HepG2 (cell line): ENCODE results near the gene DYNC1LI2. TPM values are rescaled to one million over a fixed set of nuclear protein-coding genes. Genes with fewer than 3 reads are reported as not detected.

Source experiments
- ATAC-seq: fragments of 200-7000 bp; cut with Tn5 transposase; 3 replicates; pipeline ENCODE4 v1.9.1; 2020; ENCODE audit warnings: mild to moderate bottlenecking, moderate library complexity
- BruUV-seq: library from RNA; stranded (reverse); fragments of 400-500 nt; replicated peaks from 2 replicates; lab custom pipeline; 2021; lab: Mats Ljungman, UMichigan
- CTCF ChIA-PET: fragments of 300-600 bp; formaldehyde crosslinking; extraction: SDS; loops from one replicate; lab custom pipeline; 2021; ENCODE audit warnings: low total read pairs, inconsistent platforms, low intra/inter-chr PET ratio; lab: Yijun Ruan, JAX
- POLR2A ChIA-PET: fragments of 350-600 bp; sonication (Branson Sonifier 250); formaldehyde crosslinking; loops from one replicate; lab custom pipeline; 2020; ENCODE audit warnings: antibody characterized with exemption, inconsistent platforms; lab: Yijun Ruan, JAX
- DNase-seq: peaks from one replicate; pipeline ENCODE4 v3.0.0-alpha.2; 2015; ENCODE audit warnings: low spot score
- FAIRE-seq: peaks from 3 replicates; lab custom pipeline; 2011; peaks lifted over from hg19 to GRCh38; lab: Jason Lieb, UNC
- H2AFZ ChIP-seq: one replicate; pipeline ENCODE4 v1.6.1; 2011; ENCODE audit warnings: low read length, inconsistent platforms
- H3K27ac ChIP-seq: fragments of 300-600 bp; 3 replicates; pipeline ENCODE4 v1.8.0; 2011; ENCODE audit warnings: mixed run types, mild to moderate bottlenecking, mixed read lengths, low read length, inconsistent platforms; ENCODE audit not compliant: insufficient read depth; ENCODE audit errors: extremely low read length
- H3K27me3 ChIP-seq, 2 experiments: fragments of 200-600 bp in 1 of 2; 2 replicates in 1 of 2; 3 replicates in 1 of 2; pipeline versions ENCODE4 v1.6.0 to v1.8.0; 2011; ENCODE audit warnings: low read length in 2 of 2, mild to moderate bottlenecking in 2 of 2, moderate library complexity in 2 of 2, inconsistent platforms in 1 of 2; ENCODE audit not compliant: insufficient read depth in 2 of 2, control insufficient read depth in 1 of 2
- H3K36me3 ChIP-seq, 2 experiments: fragments of 200-600 bp in 1 of 2; replicated peaks in 1 of 2; 2 replicates in 1 of 2; 3 replicates in 1 of 2; pipeline versions ENCODE4 v1.5.1 to v1.8.0; 2011; ENCODE audit warnings: low read length in 2 of 2, inconsistent platforms in 1 of 2; ENCODE audit not compliant: insufficient read depth in 2 of 2, control insufficient read depth in 1 of 2
- H3K4me1 ChIP-seq: 2 replicates; pipeline ENCODE4 v1.5.1; 2012; ENCODE audit warnings: low read length, inconsistent platforms; ENCODE audit not compliant: insufficient read depth
- H3K4me2 ChIP-seq: 2 replicates; pipeline ENCODE4 v1.6.0; 2011; ENCODE audit warnings: low read depth, low read length, inconsistent platforms
- H3K4me3 ChIP-seq, 3 experiments: fragments of 200-600 bp in 1 of 3; sonication (generic), shearing (Covaris generic) in 1 of 3; replicated peaks in 1 of 3; 2 replicates each; pipeline ENCODE4 v1.5.1; 2011 to 2016; ENCODE audit warnings: low read length in 3 of 3, inconsistent platforms in 2 of 3, low read depth in 2 of 3, mild to moderate bottlenecking in 2 of 3, control low read depth in 1 of 3, mixed read lengths in 1 of 3; ENCODE audit not compliant: insufficient read depth in 1 of 3
- H3K79me2 ChIP-seq: one replicate; pipeline ENCODE4 v1.6.1; 2011; ENCODE audit warnings: low read length, inconsistent platforms; ENCODE audit not compliant: insufficient read depth
- H3K9ac ChIP-seq: 2 replicates; pipeline ENCODE4 v1.6.0; 2011; ENCODE audit warnings: mild to moderate bottlenecking, low read depth, low read length, inconsistent platforms; ENCODE audit not compliant: insufficient read depth
- H3K9me3 ChIP-seq: 2 replicates; pipeline ENCODE4 v1.5.1; 2012; ENCODE audit warnings: mild to moderate bottlenecking, low read length
- H4K20me1 ChIP-seq: 2 replicates; pipeline ENCODE4 v1.6.0; 2011; ENCODE audit warnings: inconsistent platforms, mild to moderate bottlenecking, low read length, moderate library complexity; ENCODE audit not compliant: insufficient read depth
- ATF1 ChIP-seq: IDR thresholded peaks from 2 replicates; pipeline ENCODE4 v1.6.1; 2016; ENCODE audit warnings: mild to moderate bottlenecking, control low read depth
- EZH2 ChIP-seq: conservative IDR thresholded peaks from 2 replicates; pipeline ENCODE4 v1.6.1; 2012; ENCODE audit warnings: mild to moderate bottlenecking, low read depth, low read length, moderate library complexity
- GFI1 ChIP-seq: sonication (generic); formaldehyde crosslinking; IDR thresholded peaks from 2 replicates; pipeline ENCODE4 v1.5.0; 2020; ENCODE audit warnings: missing genetic modification reagents, mild to moderate bottlenecking, borderline replicate concordance
- HHEX ChIP-seq: IDR thresholded peaks from 2 replicates; pipeline ENCODE4 v1.6.1; 2016; ENCODE audit warnings: control low read depth
- KLF13 ChIP-seq: sonication (generic); formaldehyde crosslinking; IDR thresholded peaks from 2 replicates; pipeline ENCODE4 v1.4.0; 2020; ENCODE audit warnings: mild to moderate bottlenecking, missing genetic modification reagents
- TBX3 ChIP-seq: fragments of 450-650 bp; IDR thresholded peaks from 2 replicates; pipeline ENCODE4 v1.6.1; 2017; ENCODE audit warnings: antibody characterized with exemption, mild to moderate bottlenecking, inconsistent platforms, borderline replicate concordance
- ZFP36 ChIP-seq: fragments of 150-350 bp; IDR thresholded peaks from 2 replicates; pipeline ENCODE4 v1.6.1; 2018; ENCODE audit warnings: borderline replicate concordance, low read length, low read depth; ENCODE audit not compliant: partially characterized antibody
- ZNF121 ChIP-seq: sonication (generic); formaldehyde crosslinking; IDR thresholded peaks from 2 replicates; pipeline ENCODE4 v1.5.0; 2020; ENCODE audit warnings: mild to moderate bottlenecking, missing genetic modification reagents
- ZNF713 ChIP-seq: sonication (generic); formaldehyde crosslinking; IDR thresholded peaks from 2 replicates; pipeline ENCODE4 v1.4.0; 2020; ENCODE audit warnings: mild to moderate bottlenecking, missing genetic modification reagents
- ZNF780A ChIP-seq: sonication (generic); formaldehyde crosslinking; IDR thresholded peaks from 2 replicates; pipeline ENCODE4 v1.8.0; 2022; ENCODE audit warnings: mild to moderate bottlenecking, missing genetic modification reagents, moderate library complexity
- WGBS: methylation state at CpG from one replicate; pipeline ENCODE4 v1.1.6; 2017; ENCODE audit warnings: low lambda C conversion rate; 5-methylcytosine and 5-hydroxymethylcytosine counted together
- in situ Hi-C: cut with HindIII; loops from 2 replicates; pipeline ENCODE4 v1.10.0; 2017; ENCODE audit warnings: low pct_unique_long_range_greater_than_20kb; ENCODE audit not compliant: extremely low pct_ligation_motif_present
- intact Hi-C: fragments of 100-400 bp; cut with micrococcal nuclease; formaldehyde crosslinking; loops from one replicate; pipeline ENCODE4 v1.10.0; 2022; ENCODE audit not compliant: unreplicated experiment
- polyA plus RNA-seq, 8 experiments: library from polyadenylated mRNA; depleted of rRNA in 3 of 8; stranded (reverse) in 7 of 8; unstranded in 1 of 8; fragments of >200 nt; fragmentation: Illumina TruSeq in 4 of 8; extraction: Trizol in 4 of 8; gene quantifications; 2 replicates each; pipeline versions ENCODE4 v1.2.1 to v1.2.3, GENCODE V29; 2011 to 2016; ENCODE audit warnings: low read depth in 4 of 8, missing spikeins in 1 of 8, mixed read lengths in 1 of 8; ENCODE audit not compliant: insufficient read depth in 1 of 8
- total RNA-seq, 5 experiments: library from RNA; depleted of rRNA; stranded (reverse); fragments of >200 nt; fragmentation: Illumina TruSeq; extraction: Trizol; gene quantifications; 2 replicates each; pipeline ENCODE4 v1.2.3, GENCODE V29; 2016; ENCODE audit warnings: low read depth in 1 of 5
- TF ChIP-seq, protein P1 (sequence below): sonication (generic); formaldehyde crosslinking; IDR thresholded peaks from 2 replicates; pipeline ENCODE4 v1.4.0; 2020; ENCODE audit warnings: missing genetic modification reagents

The DYNC1LI2 gene
- total and polyA plus RNA-seq, 2 of the 13 experiments (the other 11 are each of a cell fraction or from before 2014, with no cell fraction given): 65.5 to 135 TPM

DNA sequence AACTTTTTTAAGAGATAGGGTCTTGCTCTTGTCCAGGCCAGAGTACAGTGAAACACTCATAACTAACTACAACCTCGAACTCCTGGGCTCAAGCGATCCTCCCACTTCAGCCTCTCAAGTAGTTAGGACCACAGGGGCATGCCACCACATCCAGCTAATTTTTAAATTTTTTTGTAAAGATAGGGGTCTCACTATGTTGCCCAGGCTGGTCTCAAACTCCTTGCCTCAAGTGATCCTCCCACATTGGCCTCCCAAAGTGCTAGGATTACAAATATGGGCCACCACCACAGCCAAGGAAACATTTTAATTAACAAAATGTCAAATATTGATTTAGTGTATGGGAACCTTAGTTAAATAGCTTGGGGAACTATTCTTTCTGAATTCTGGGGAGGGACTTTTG is 2.8 kb upstream of the DYNC1LI2 start:
- 79% methylated on average over 2 of the region's 2 CpGs for WGBS
- no peak for DNase-seq
- ChIA-PET POLR2A (no interaction called here), CTCF (no interaction called here)
- BruUV-seq: no TSS peak
- no peak overlapping the region for H3K9ac ChIP-seq
- H3K36me3 ChIP-seq: peaks cover under 1 to 3% of the 10 kb centered on the region in 2 experiments; a peak in 3 of 5 replicates
- H3K9me3 ChIP-seq: no peaks in the 10 kb centered on the region
- no peak overlapping the region for H3K27ac ChIP-seq
- in situ Hi-C loops: no loop called here
- H4K20me1 ChIP-seq: peaks cover 12% of the 10 kb centered on the region; the same call in 1 of the 2 replicates
- no peak for FAIRE-seq
- no peaks in the 10 kb centered on the region; a peak in 1 of 5 replicates for H3K27me3 ChIP-seq
- peaks cover 48% of the 10 kb centered on the region for H3K4me1 ChIP-seq
- ATAC-seq: no peak
- H3K4me2 ChIP-seq: no peak overlapping the region
- intact Hi-C loops: loop anchor here (10.0 kb wide), 1 partner anchor 91 kb away; the partner anchor contains the start of gene CA7
- H3K79me2 ChIP-seq: peaks cover 23% of the 10 kb centered on the region
- TF ChIP-seq ZNF121: peak; percentile 82
- TF ChIP-seq GFI1: no peak
- TF ChIP-seq, protein P1, sequence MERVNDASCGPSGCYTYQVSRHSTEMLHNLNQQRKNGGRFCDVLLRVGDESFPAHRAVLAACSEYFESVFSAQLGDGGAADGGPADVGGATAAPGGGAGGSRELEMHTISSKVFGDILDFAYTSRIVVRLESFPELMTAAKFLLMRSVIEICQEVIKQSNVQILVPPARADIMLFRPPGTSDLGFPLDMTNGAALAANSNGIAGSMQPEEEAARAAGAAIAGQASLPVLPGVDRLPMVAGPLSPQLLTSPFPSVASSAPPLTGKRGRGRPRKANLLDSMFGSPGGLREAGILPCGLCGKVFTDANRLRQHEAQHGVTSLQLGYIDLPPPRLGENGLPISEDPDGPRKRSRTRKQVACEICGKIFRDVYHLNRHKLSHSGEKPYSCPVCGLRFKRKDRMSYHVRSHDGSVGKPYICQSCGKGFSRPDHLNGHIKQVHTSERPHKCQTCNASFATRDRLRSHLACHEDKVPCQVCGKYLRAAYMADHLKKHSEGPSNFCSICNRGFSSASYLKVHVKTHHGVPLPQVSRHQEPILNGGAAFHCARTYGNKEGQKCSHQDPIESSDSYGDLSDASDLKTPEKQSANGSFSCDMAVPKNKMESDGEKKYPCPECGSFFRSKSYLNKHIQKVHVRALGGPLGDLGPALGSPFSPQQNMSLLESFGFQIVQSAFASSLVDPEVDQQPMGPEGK (CRISPR knock-in tag): no peak
- no peak overlapping the region for H3K4me3 ChIP-seq
- H2AFZ ChIP-seq: no peak overlapping the region

DNA sequence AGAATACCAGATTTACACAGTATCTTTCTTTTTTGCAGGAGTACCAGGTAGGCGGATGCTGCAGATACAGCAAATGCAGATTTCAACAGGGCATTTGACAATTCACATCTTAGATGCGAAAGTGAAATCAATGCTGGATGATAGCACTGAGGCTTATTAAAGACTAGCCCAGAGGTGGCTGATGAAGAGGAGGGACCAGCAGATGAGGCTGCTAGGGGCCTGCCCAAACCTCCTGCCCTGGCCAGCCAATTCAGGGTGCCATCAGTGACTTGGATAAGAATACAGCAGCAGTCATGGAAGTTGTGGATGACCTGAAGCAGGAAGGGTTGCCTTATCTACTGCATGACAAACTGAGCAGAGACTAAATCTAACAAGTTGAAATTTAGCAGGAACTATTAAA is 1.5 kb upstream of the DYNC1LI2 start:
- ChIA-PET CTCF (no interaction called here), POLR2A (interaction anchor here (1.5 kb wide), 1 partner anchor 11 kb away, joined by 5 read pairs; no protein-coding TSS in a partner anchor)
- H3K27me3 ChIP-seq: no peaks in the 10 kb centered on the region; a peak in 1 of 5 replicates
- H3K9me3 ChIP-seq: no peaks in the 10 kb centered on the region
- H4K20me1 ChIP-seq: peaks cover 12% of the 10 kb centered on the region; the same call in 1 of the 2 replicates
- BruUV-seq: no TSS peak
- H3K36me3 ChIP-seq: peaks cover 10 to 13% of the 10 kb centered on the region in 2 experiments; a peak in 4 of 5 replicates
- 98% methylated on average over 2 of the region's 2 CpGs for WGBS
- intact Hi-C loops (loop anchor here (10.0 kb wide), 1 partner anchor 92 kb away; the partner anchor contains the start of gene CA7), in situ Hi-C loops (no loop called here)
- H3K4me3 ChIP-seq: no peak overlapping the region
- no peak overlapping the region for H3K4me2 ChIP-seq
- peaks cover 34% of the 10 kb centered on the region for H3K79me2 ChIP-seq
- peaks cover 57% of the 10 kb centered on the region for H3K4me1 ChIP-seq
- no peak overlapping the region for H3K27ac ChIP-seq
- FAIRE-seq (no peak), ATAC-seq (no peak), DNase-seq (no peak)
- H3K9ac ChIP-seq: no peak overlapping the region
- H2AFZ ChIP-seq: no peak overlapping the region
- TF ChIP-seq ZFP36 (peak; percentile 63), ZNF780A (CRISPR knock-in tag) (peak; percentile 98), HHEX (no peak), KLF13 (CRISPR knock-in tag) (no peak), TBX3 (no peak), ZNF713 (CRISPR knock-in tag) (no peak), EZH2 (no peak), ATF1 (CRISPR knock-in tag) (no peak)
